Esophagus mucosa (tissue), 1 donor: ENCODE measurements around the gene SIPA1. TPM values are rescaled to one million over a fixed set of nuclear protein-coding genes. Genes with fewer than 3 reads are reported as not detected.

ENCODE experiments used
- ATAC-seq: fragments of 200-7000 bp; cut with Tn5 transposase; one replicate; pipeline ENCODE4 v1.9.1; 2020
- total RNA-seq: library from RNA; stranded (reverse); gene quantifications from one replicate; pipeline ENCODE4 v1.2.4, GENCODE V29; 2023
- donor health status: DM: yes; HTN: yes; CAD: no.

Gene SIPA1
- total RNA-seq, 1 donor from 2014 or later, result 23.1 TPM

- no peak for ATAC-seq
Measured at GRCh38 chr11:65644837-65645236, 6.9 kb downstream of the SIPA1 start.

- no peak for ATAC-seq
Measured at GRCh38 chr11:65645710-65646109, 7.8 kb downstream of the SIPA1 start.

- ATAC-seq, result no peak
Measured at GRCh38 chr11:65646288-65646957, 8.5 kb downstream of the SIPA1 start.

DNA sequence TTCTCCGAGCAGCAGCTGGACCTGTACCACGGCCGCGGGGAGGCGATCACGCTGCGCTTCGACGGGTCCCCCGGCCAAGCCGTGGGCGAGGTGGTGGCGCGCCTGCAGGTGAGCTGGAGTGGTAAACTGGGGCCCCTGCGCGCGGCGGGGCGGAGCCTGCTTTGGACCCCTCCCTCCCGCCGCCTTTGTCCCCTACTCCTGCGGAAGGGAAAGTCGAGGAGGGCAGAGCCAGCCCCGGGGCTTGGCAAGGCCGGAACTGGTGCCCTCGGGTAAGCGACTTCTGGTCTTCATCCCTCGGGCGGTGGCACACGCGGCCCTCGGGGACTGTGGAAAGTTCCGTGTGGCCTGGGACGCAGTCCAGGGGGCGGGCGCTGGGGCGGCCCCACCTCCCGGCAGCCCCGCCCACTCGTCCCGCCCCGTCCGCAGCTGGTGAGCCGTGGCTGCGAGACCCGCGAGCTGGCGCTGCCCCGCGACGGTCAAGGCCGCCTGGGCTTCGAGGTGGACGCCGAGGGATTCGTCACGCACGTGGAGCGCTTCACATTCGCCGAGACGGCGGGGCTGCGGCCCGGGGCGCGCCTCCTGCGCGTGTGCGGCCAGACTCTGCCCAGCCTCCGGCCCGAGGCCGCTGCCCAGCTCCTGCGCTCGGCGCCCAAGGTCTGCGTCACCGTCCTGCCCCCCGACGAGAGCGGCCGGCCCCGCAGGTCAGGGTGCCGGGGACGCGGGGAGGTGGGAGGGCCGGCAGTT, 9.2 kb downstream of the SIPA1 start:
- peak; percentile 16 for ATAC-seq

GRCh38 chr11:65648997-65649493, 11.1 kb downstream of the SIPA1 start:
- no peak for ATAC-seq

DNA sequence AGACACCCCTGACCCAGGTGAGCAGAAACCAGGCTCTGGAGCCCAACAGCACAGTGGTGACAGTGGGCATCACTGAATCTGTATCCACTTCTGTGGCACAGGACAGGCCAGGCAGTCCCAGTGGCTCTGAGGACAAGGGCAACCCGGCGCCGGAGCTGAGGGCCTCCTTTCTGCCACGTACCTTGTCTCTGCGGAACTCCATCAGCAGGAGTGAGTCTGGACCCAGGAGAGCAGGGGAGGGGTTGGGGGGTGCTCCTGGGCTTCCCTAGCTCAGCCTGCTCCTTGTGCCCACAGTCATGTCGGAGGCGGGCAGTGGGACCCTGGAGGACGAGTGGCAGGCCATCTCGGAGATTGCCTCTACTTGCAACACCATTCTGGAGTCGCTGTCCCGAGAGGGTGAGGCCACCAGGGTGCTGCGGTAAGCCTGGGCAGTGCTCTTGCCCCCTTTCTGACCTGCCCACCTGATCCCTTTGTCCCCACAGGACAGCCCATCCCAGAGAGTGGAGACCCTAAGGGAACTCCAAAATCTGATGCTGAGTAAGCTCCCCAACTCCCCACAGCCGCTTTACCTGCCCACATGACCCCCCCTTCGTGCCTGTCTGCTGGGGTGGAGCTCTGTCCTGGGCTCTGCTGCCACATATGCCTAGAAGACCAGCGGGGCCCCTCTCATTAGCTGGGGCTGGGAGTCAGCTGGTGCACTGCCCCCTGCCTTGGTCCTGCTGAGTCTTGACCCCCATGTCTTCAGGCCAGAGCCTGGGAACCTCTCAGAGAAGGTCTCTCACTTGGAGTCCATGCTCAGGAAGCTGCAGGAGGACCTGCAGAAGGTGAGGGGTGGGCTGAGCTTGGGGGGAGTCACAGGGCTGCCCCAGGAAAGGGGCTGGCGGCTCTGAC, 12.0 kb downstream of the SIPA1 start:
- no peak for ATAC-seq

DNA sequence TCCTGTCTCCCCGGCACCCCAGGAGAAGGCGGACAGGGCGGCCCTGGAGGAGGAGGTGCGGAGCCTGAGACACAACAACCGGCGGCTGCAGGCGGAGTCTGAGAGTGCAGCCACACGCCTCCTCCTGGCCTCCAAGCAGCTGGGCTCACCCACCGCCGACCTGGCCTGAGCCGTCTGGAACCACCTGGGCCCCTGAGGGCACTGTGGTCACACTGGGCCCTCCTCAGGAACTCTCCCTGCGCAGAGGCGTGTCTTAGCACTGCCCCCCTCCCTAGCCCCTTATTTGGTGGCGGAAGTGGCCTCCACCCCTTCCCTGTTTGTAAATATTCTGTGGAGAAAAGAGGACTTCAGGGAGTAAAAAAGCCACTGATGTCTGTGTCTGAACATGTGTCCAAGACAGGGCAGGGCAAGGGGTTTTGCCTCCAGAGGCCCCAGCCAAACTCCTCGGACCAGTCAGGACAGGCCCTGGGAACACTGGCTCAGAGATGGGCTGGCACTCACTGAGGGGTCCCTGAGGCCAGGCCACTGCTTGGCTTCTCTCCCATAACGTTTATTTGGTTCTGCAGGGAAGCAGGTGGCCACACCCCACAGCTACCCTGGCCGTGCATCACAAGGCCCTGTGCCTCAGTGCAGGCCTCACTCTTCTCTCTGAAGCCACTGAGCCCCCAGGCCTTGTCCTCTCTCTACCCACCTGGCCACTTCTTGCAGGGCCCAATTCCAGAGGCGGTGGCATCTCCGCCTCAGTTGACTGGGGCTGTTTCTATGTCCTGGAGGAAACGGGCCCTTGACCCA, 12.8 kb downstream of the SIPA1 start:
- ATAC-seq, result peak; percentile 45

DNA sequence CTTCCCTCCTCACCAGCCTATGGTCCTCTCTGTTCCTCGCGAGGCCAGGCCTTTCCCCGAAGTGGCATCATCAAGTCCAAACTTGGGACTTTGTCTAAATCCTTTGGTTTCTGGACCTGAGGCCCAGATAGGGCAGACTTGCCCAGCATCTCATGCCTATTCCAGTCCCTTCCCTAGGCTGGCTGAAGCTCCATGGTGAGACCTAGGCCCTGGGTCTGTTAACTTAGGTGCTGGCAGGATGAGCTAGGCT, 13.4 kb downstream of the SIPA1 start:
- no peak for ATAC-seq

- peak; percentile 61 for ATAC-seq
Measured at GRCh38 chr11:65651589-65652510, 13.9 kb downstream of the SIPA1 start.

DNA sequence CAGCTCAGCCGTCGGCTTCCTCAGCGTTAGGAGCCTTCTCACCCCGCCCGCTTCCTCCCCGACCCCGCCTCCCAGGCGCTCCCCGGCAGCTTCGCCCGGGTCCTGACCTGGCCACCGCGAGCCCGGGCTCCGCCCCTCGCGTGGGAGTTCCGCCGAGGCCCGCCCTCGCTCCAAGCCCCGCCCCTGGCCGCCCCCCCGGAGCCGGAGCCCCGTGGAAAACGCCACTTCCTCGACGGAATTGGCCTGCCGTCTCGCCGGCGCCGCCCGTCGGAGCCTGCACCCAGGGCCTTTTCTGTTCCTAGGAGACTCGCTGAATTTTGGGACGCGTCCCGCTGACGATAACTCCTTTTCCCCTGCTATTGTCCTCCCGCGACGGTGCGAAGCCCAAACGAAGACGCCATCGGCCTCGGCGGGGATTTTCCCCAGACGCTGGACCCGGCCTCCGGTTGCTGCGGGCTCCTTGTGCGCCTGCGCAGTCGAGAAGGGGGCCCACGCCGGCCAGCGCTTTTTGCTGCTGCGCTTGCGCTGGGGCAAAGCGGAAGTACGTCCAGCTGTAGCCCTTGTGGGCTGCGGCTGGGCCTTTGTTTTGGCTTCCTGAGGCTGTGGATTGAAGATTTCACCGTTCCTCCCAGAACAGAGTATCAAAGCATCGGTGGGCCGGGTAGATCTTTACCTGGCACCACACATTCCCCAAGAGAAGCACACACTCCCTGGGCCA, 14.8 kb downstream of the SIPA1 start:
- peak; percentile 81 for ATAC-seq

- no peak for ATAC-seq
Measured at GRCh38 chr11:65653229-65654225, 15.6 kb downstream of the SIPA1 start.

DNA sequence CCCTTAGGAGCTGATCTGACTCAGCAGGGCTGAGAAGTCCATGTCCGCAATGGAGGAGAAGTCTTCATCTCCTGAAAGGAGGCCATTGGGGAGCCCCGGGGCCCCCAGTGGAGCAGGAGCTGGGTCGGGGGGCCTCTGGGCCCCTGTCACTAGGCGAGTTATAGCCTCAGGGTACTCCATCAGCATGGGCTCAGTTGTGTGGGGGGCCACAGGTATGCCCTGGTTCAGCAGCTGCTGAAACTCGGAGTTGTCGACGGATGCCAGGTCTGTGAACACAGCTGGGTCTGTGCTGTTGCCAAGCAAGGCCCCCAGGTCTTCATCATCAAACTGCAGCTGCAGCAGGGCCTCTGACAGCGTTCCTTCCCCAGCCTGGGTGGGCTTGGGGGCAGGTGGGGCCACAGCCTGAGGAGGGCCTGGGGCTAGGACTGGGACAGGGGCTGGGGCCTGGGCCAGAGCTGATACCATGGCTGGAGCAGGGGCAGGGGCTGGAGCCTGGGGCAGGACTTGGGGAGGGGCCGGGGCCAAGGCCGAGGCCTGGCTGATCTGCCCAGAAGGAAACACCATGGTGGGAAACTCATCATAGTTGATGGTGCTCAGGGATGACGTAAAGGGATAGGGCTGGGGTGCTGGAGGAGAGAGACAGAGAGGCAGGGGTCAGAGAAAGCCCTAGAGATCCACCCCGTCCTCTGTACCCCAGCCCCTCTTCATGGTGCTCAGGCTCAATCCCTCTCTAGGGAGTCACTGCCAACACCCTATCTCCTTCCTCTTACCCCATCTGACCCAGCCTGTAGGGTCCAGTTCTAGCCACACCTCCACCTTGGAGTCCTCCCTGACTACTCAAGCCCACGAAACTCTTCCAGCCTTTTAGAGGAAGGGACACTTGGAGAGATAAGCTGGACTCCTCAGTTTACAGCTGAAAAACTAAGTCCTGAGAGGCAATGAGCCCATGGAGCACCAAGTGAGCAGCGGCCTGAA, 16.8 kb downstream of the SIPA1 start:
- ATAC-seq, result no peak

GRCh38 chr11:65655570-65656332, 17.9 kb downstream of the SIPA1 start:
- ATAC-seq, result no peak

DNA sequence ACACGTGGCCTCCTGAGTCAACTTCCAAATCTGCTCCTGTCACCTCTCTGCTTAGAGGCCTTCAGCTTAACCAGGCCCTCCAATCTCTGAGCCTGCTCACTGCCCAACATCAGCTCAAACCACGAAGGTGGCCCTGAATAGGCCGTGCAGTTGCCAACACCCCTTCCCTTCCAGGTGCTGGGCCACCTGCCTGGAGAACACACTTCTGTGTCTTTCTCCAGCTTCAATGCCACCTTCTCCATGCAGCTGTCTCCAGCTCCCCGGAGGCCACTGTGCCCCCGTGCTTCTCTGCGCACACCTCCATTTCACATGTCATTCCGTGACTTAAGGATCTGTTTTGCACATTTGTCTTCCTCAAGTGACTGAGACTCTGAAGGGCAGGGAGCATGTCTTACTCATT, 19.5 kb downstream of the SIPA1 start:
- no peak for ATAC-seq

DNA sequence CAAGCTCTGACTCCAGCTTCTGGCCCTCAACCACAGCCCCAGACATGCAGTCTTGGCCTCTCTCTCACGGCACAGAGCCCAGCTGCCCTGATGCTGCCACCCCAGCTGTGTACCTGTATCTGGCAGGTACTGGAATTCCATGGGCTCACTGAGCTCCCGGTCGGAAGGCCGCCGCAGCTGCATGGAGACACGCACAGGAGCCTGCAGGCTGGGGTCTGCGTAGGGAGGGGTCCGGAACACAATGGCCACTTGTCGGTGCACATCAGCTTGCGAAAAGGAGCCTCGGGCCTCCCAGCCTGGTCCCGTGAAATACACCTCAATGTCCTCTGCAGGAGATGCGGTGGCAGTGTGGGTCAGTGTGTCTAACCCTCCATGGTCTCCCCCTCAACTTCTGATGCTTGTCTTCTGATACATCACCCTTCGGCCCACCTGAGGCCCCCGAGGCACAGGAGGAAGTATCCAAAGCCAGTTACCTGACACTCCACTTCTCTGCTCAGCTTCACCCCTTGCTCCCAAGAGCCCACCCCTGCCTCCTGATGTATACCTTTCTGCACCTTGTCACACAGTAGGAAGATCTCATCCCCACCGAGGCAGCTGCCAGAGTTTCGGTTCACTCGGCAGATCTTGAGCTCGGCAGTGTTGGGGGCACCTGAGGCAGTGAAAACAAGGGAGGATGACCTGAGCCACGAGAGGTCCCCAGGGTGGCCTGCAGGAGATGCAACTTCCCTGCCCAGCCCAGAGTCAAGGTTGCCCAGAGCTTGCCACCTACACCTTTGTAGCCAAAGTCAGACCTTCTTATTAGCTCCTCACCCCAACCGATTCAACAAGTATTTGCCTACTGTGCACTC, 20.5 kb downstream of the SIPA1 start:
- no peak for ATAC-seq

DNA sequence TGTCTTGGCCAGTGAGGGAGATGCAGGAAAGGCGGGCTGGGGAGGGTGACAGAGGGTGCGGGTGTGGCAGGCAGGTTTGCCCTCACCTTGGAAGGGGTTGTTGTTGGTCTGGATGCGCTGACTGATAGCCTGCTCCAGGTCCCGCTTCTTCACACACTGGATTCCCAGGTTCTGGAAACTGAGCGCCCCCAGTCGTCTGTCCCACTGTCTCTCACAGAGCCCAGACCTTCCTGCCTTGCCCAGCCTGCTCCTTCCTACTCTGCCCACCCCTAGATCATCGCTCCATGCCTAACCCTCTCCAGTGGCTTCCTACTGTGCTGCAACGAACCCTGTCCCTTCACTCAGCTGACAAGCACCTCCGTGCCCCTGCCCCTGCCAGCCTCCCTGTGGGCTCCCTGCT, 22.1 kb downstream of the SIPA1 start:
- ATAC-seq, result no peak
